Endothelial cell of umbilical vein (primary cell): ENCODE results near the gene LUZP4. TPM values are rescaled to one million over a fixed set of nuclear protein-coding genes. Genes with fewer than 3 reads are reported as not detected.

Experiments
- BruUV-seq: library from RNA; stranded (reverse); fragments of 400-500 nt; replicated peaks from 2 replicates; lab custom pipeline; 2021; lab: Mats Ljungman, UMichigan
- CTCF ChIA-PET: fragments of 300-600, 350-600 bp; sonication (Branson Sonifier 250); formaldehyde crosslinking; loops from one replicate; lab custom pipeline; 2021; ENCODE audit warnings: antibody characterized with exemption, inconsistent platforms; lab: Charles Lee
- POLR2A ChIA-PET: fragments of 300-600, 350-600 bp; sonication (Branson Sonifier 250); formaldehyde crosslinking; loops from one replicate; lab custom pipeline; 2021; ENCODE audit warnings: antibody characterized with exemption, inconsistent platforms; lab: Charles Lee
- DNase-seq: peaks from one replicate; pipeline ENCODE4 v3.0.0-alpha.2; 2011; ENCODE audit warnings: low read depth, low spot score
- FAIRE-seq: peaks from 2 replicates; lab custom pipeline; 2011; peaks lifted over from hg19 to GRCh38; lab: Jason Lieb, UNC
- H2AFZ ChIP-seq: 2 replicates; pipeline ENCODE4 v1.6.0; 2012; ENCODE audit warnings: low read depth, low read length, control low read depth, inconsistent platforms
- H3K27ac ChIP-seq: 2 replicates; pipeline ENCODE4 v1.5.1; 2011; ENCODE audit warnings: low read depth, mild to moderate bottlenecking, control low read depth, low read length, moderate library complexity; ENCODE audit not compliant: insufficient read depth
- H3K27me3 ChIP-seq, 2 experiments: 2 replicates each; pipeline versions ENCODE4 v1.6.0 to v1.6.1; 2011; ENCODE audit warnings: low read length in 2 of 2, mixed read lengths in 1 of 2; ENCODE audit not compliant: control insufficient read depth in 2 of 2, insufficient read depth in 2 of 2
- H3K36me3 ChIP-seq, 2 experiments: 2 replicates in 1 of 2; 3 replicates in 1 of 2; pipeline ENCODE4 v1.5.1; 2011; ENCODE audit warnings: low read length in 2 of 2, mild to moderate bottlenecking in 1 of 2, moderate library complexity in 1 of 2; ENCODE audit not compliant: control insufficient read depth in 2 of 2, insufficient read depth in 2 of 2; ENCODE audit errors: extremely low read depth in 1 of 2
- H3K4me1 ChIP-seq: 3 replicates; pipeline ENCODE4 v1.5.1; 2011; ENCODE audit warnings: mild to moderate bottlenecking, low read length; ENCODE audit not compliant: control insufficient read depth, insufficient read depth; ENCODE audit errors: extremely low read depth
- H3K4me2 ChIP-seq: 2 replicates; pipeline ENCODE4 v1.6.1; 2011; ENCODE audit warnings: low read length, control low read depth, mixed read lengths; ENCODE audit not compliant: insufficient read depth
- H3K4me3 ChIP-seq, 3 experiments: fragments of 200-600 bp in 1 of 3; sonication (generic), shearing (Covaris generic) in 1 of 3; replicated peaks in 1 of 3; 2 replicates each; pipeline ENCODE4 v1.5.1; 2011 to 2016; ENCODE audit warnings: control low read depth in 3 of 3, low read length in 3 of 3, mild to moderate bottlenecking in 2 of 3, inconsistent platforms in 1 of 3, low read depth in 1 of 3, moderate library complexity in 1 of 3; ENCODE audit not compliant: insufficient read depth in 1 of 3
- H3K79me2 ChIP-seq: 2 replicates; pipeline ENCODE4 v1.6.0; 2012; ENCODE audit warnings: low read length, inconsistent platforms; ENCODE audit not compliant: control insufficient read depth, insufficient read depth
- H3K9ac ChIP-seq: replicated peaks from 2 replicates; pipeline ENCODE3; 2011; ENCODE audit warnings: low read length, control low read depth; ENCODE audit not compliant: insufficient read depth; ENCODE audit errors: extremely low read depth
- H3K9me1 ChIP-seq: replicated peaks from 3 replicates; pipeline ENCODE4 v1.6.0; 2011; ENCODE audit warnings: mild to moderate bottlenecking, low read length; ENCODE audit not compliant: control insufficient read depth, insufficient read depth; ENCODE audit errors: extremely low read depth
- H3K9me3 ChIP-seq: replicated peaks from 2 replicates; pipeline ENCODE4 v1.5.1; 2012; ENCODE audit warnings: low read length, inconsistent platforms; ENCODE audit not compliant: control insufficient read depth, insufficient read depth
- H4K20me1 ChIP-seq: replicated peaks from 2 replicates; pipeline ENCODE3; 2011; ENCODE audit warnings: mild to moderate bottlenecking, low read length; ENCODE audit not compliant: control insufficient read depth, insufficient read depth; ENCODE audit errors: extremely low read depth
- EZH2 ChIP-seq: IDR thresholded peaks from 2 replicates; pipeline ENCODE4 v1.6.1; 2012; ENCODE audit warnings: borderline replicate concordance, low read depth, mild to moderate bottlenecking, moderate library complexity, low read length, inconsistent platforms; ENCODE audit not compliant: severe bottlenecking
- FOS ChIP-seq: IDR thresholded peaks from 2 replicates; pipeline ENCODE4 v1.6.1; 2011; ENCODE audit warnings: mild to moderate bottlenecking, low read length, moderate library complexity, borderline replicate concordance; ENCODE audit not compliant: insufficient read depth
- GATA2 ChIP-seq: IDR thresholded peaks from 2 replicates; pipeline ENCODE4 v1.7.0; 2011; ENCODE audit warnings: low read depth, mild to moderate bottlenecking, moderate library complexity, mixed read lengths, low read length; ENCODE audit not compliant: insufficient read length, insufficient read depth
- JUN ChIP-seq: IDR thresholded peaks from 2 replicates; pipeline ENCODE4 v1.6.1; 2011; ENCODE audit warnings: borderline replicate concordance, low read depth; ENCODE audit not compliant: insufficient read length, insufficient read depth
- MYC ChIP-seq: IDR thresholded peaks from one replicate; pipeline ENCODE4 v1.6.1; 2011; ENCODE audit warnings: mild to moderate bottlenecking, low read depth, low read length
- POLR2A ChIP-seq: IDR thresholded peaks from 2 replicates; pipeline ENCODE4 v1.6.1; 2012; ENCODE audit warnings: low read depth, mild to moderate bottlenecking, control low read depth, low read length
- POLR2AphosphoS5 ChIP-seq: IDR thresholded peaks from 2 replicates; pipeline ENCODE4 v1.6.1; 2012; ENCODE audit warnings: low read depth, mild to moderate bottlenecking, control low read depth, low read length, moderate library complexity; ENCODE audit not compliant: insufficient read depth
- dilution Hi-C: fragments of 300-500 bp; cut with MboI; formaldehyde crosslinking; loops from one replicate; pipeline ENCODE4 v1.15.0; 2019; ENCODE audit warnings: low sequenced_read_pairs; ENCODE audit not compliant: extremely low pct_ligation_motif_present
- intact Hi-C: fragments of 100-400 bp; cut with micrococcal nuclease; formaldehyde crosslinking; loops from one replicate; pipeline ENCODE4 v1.10.0; 2022
- polyA plus RNA-seq, 4 experiments: library from polyadenylated mRNA; depleted of rRNA in 3 of 4; stranded (reverse) in 3 of 4; unstranded in 1 of 4; fragments of >200 nt; gene quantifications; 2 replicates each; pipeline versions ENCODE4 v1.2.1 to v1.2.3, GENCODE V29; 2011 to 2012; ENCODE audit warnings: missing spikeins in 1 of 4
- total RNA-seq: library from RNA; stranded (reverse); gene quantifications from 2 replicates; pipeline ENCODE4 v1.2.3, GENCODE V29; 2021
- TF ChIP-seq, protein P1 (sequence below), 2 donors: IDR thresholded peaks; 1 replicate in 1 of 2; 2 replicates in 1 of 2; pipeline ENCODE4 v1.5.1; 2011; ENCODE audit warnings: low read length in 2 of 2, mild to moderate bottlenecking in 2 of 2, moderate library complexity in 2 of 2, control low read depth in 1 of 2, inconsistent platforms in 1 of 2, low read depth in 1 of 2; ENCODE audit not compliant: insufficient read depth in 1 of 2; ENCODE audit errors: extremely low read depth in 1 of 2
- TF ChIP-seq, protein P2 (sequence below): IDR thresholded peaks from 2 replicates; pipeline ENCODE4 v1.6.1; 2011; ENCODE audit not compliant: insufficient read depth, insufficient read length

The LUZP4 gene
- total and polyA plus RNA-seq, 2 donors (not counting 3 experiments of a cell fraction or from before 2014, with no cell fraction given) = not detected

DNA sequence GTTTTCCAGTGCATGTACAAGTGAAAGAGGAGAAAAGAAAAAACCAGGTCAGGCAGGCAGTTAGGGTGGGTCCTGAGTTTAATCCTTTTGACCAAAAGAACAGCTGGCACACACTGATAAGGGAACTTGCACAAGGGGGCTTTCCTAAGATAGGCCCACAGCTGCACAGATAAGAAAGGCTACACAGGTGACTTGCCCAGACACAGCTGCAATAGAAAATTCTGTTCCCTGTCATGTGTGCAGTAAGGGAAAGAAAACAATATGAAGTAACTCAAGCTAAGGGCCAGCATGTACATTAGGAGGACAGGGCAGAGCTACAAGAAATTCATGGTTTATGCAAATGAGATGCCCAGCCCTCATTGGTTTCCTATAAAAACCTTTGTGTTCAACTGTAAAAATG, 32.9 kb downstream of the LUZP4 start:
- no peak for DNase-seq
- intact Hi-C loops = loop anchor here (10.0 kb wide), 1 partner anchor 98 kb away; no protein-coding TSS in a partner anchor
- no TSS peak for BruUV-seq
- Histone ChIP-seq H3K27ac (no peak overlapping the region), H3K9me1 (no peaks in the 10 kb centered on the region), H3K4me3 (no peak overlapping the region), H3K27me3 (no peaks in the 10 kb centered on the region), H3K79me2 (no peaks in the 10 kb centered on the region), H3K9me3 (no peaks in the 10 kb centered on the region), H2AFZ (no peak overlapping the region), H3K4me1 (peaks cover 2% of the 10 kb centered on the region), H3K4me2 (no peak overlapping the region), H3K36me3 (no peaks in the 10 kb centered on the region), H4K20me1 (no peaks in the 10 kb centered on the region), H3K9ac (no peak overlapping the region)
- FAIRE-seq = no peak
- ChIA-PET POLR2A (no interaction called here), CTCF (no interaction called here)
- dilution Hi-C loops = no loop called here
- TF ChIP-seq GATA2 = no peak
- TF ChIP-seq POLR2AphosphoS5 = no peak
- no peak for TF ChIP-seq EZH2
- TF ChIP-seq, protein P1, sequence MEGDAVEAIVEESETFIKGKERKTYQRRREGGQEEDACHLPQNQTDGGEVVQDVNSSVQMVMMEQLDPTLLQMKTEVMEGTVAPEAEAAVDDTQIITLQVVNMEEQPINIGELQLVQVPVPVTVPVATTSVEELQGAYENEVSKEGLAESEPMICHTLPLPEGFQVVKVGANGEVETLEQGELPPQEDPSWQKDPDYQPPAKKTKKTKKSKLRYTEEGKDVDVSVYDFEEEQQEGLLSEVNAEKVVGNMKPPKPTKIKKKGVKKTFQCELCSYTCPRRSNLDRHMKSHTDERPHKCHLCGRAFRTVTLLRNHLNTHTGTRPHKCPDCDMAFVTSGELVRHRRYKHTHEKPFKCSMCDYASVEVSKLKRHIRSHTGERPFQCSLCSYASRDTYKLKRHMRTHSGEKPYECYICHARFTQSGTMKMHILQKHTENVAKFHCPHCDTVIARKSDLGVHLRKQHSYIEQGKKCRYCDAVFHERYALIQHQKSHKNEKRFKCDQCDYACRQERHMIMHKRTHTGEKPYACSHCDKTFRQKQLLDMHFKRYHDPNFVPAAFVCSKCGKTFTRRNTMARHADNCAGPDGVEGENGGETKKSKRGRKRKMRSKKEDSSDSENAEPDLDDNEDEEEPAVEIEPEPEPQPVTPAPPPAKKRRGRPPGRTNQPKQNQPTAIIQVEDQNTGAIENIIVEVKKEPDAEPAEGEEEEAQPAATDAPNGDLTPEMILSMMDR (IDR thresholded peaks at IDR 0.05; ENCODE audit: extremely low read depth in 1 of 2, insufficient read depth in 1 of 2, low read depth in 1 of 2, low read length in 2 of 2) = no peak
- no peak for TF ChIP-seq JUN
- no peak for TF ChIP-seq FOS
- TF ChIP-seq POLR2A = no peak
- TF ChIP-seq, protein P2, sequence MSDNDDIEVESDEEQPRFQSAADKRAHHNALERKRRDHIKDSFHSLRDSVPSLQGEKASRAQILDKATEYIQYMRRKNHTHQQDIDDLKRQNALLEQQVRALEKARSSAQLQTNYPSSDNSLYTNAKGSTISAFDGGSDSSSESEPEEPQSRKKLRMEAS = no peak
- no peak for TF ChIP-seq MYC
